ENCODE measurements around the gene ATP6V0B. TPM values are rescaled to one million over a fixed set of nuclear protein-coding genes. Genes with fewer than 3 reads are reported as not detected.
A peak's percentile ranks its signal among the peaks of the same experiment; 100 is the strongest.

Gene ATP6V0B
- total and polyA plus RNA-seq, 2 experiments from 2014 or later = 87.5 to 316 TPM

DNA sequence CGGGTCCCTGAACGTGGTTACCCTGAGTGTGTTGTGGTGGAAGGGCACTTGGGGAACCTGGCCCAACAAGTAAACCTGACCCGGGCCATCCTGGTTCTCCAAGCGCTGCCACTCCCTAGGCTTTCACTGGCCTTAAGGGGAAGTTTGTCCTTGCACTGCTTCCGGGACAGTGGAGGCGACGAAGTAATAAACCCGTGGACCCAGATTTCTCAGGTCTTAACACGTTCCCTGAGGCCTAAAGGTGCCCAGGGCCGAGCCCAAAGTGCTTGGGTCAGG lies 16.4 kb downstream of the ATP6V0B start:
- no peaks in the 10 kb centered on the region for H3K36me3 ChIP-seq
- TF ChIP-seq, protein P1, sequence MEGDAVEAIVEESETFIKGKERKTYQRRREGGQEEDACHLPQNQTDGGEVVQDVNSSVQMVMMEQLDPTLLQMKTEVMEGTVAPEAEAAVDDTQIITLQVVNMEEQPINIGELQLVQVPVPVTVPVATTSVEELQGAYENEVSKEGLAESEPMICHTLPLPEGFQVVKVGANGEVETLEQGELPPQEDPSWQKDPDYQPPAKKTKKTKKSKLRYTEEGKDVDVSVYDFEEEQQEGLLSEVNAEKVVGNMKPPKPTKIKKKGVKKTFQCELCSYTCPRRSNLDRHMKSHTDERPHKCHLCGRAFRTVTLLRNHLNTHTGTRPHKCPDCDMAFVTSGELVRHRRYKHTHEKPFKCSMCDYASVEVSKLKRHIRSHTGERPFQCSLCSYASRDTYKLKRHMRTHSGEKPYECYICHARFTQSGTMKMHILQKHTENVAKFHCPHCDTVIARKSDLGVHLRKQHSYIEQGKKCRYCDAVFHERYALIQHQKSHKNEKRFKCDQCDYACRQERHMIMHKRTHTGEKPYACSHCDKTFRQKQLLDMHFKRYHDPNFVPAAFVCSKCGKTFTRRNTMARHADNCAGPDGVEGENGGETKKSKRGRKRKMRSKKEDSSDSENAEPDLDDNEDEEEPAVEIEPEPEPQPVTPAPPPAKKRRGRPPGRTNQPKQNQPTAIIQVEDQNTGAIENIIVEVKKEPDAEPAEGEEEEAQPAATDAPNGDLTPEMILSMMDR (IDR thresholded peaks at IDR 0.05; ENCODE audit: low read depth, low read length) = no peak
- H3K9me3 ChIP-seq (ENCODE audit: low read depth) = no peaks in the 10 kb centered on the region
- peak overlapping the region; percentile 56 for H3K4me3 ChIP-seq
- no peaks in the 10 kb centered on the region for H3K27me3 ChIP-seq
- peaks cover 4% of the 10 kb centered on the region for H3K4me1 ChIP-seq (ENCODE audit: low read depth)
- H3K27ac ChIP-seq = peak overlapping the region; percentile 28
- DNase-seq (ENCODE audit: low read depth in 1 of 2, low spot score in 1 of 2) = no peak

DNA sequence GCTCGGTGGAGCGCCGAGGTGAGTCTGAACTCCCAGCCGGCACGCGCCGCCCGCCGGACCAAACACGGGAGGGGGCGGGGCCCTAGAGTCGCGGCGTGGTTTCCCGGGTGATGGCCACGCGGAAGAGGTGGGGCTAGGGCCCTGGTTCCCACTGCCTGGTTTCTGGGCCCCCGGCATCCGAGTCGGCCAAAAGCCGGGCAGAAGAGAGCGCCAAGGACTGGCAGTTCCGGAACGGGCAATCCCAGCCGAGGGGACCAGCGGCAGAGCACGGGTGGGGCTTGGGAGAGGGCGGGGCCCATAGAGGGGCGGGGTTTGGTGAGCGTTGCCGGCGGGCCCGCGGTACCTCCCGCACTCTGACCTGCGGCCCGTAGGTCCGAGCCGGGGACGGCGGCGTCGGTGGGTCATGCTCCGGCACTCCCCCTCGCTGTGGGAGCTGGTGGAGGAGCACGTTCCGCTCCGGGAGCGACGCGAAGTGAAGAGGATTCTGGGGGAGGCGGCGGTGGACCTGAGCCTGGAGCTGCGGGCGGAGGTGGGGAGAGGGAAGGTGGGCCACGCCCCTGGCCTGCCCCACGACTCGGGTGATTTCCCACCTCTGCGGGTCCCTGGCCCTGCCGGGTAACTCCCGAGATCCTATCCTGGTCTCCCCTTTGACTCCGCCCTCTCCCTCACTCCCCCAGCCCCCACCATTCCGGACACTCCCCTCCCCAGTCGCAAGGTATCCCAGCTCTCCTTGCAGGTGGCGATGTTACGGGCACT lies 16.9 kb downstream of the ATP6V0B start, which contains the start of gene CCDC24:
Gene CCDC24 (plus strand): TSS at position 124 of the 756 bp plus-strand sequence. CDS start 280 bp downstream, at position 404.
- Histone ChIP-seq H3K9me3 (ENCODE audit: low read depth) (no peaks in the 10 kb centered on the region), H3K4me3 (peak within 1 kb of the TSS; percentile 56), H3K36me3 (no peaks in the 10 kb centered on the region), H3K27ac (peak within 1 kb of the TSS; percentile 28), H3K27me3 (no peaks in the 10 kb centered on the region), H3K4me1 (ENCODE audit: low read depth) (peaks cover 4% of the 10 kb centered on the region)
- peak; percentile 84 to 86 for DNase-seq (ENCODE audit: low read depth in 1 of 2, low spot score in 1 of 2)
- TF ChIP-seq, protein P1 (IDR thresholded peaks at IDR 0.05; ENCODE audit: low read depth, low read length) = no peak

DNA sequence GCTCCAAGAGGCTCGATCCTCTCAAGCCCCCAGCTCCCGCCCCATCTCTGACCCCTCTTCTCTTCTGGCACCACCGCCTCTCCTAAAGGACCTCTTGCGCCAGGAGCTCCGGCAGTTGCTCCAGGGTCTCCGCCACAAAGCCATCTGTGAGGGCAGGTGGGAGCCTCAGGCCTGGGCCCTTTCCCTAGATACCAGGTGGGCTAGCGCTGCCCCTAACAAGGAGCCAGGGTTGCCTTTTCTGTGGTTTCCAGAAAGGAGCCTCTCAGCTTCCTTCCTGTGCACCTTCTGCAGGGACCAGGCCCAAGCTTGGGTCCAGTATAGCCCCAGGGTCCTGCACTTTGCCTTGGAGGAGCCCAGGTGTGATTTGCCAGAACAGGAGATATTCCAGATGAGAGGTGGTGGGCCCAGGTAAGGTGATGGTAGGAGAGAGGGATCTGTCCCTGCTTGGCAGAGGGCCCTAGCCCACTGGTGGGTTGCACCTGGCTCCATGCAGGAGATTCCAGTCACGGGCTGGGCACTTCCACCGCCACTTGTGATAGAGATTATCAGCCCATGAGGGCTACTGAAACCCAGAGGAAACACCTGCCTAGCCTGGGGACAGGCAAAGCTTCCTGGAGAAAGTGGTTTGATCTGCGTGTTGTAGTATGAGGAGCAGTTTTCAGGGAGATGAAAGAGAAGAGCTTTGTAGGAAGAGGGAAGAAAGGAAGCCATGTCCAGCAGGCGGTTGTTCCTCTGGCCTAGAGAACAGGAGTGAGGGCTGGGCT lies 17.7 kb downstream of the ATP6V0B start:
- H3K4me1 ChIP-seq (ENCODE audit: low read depth) = peaks cover 4% of the 10 kb centered on the region
- no peak for DNase-seq (ENCODE audit: low read depth in 1 of 2, low spot score in 1 of 2)
- peak overlapping the region; percentile 28 for H3K27ac ChIP-seq
- H3K9me3 ChIP-seq (ENCODE audit: low read depth) = no peaks in the 10 kb centered on the region
- H3K27me3 ChIP-seq = no peaks in the 10 kb centered on the region
- TF ChIP-seq, protein P1 (IDR thresholded peaks at IDR 0.05; ENCODE audit: low read depth, low read length) = no peak
- H3K4me3 ChIP-seq = peak overlapping the region; percentile 56
- no peaks in the 10 kb centered on the region for H3K36me3 ChIP-seq

DNA sequence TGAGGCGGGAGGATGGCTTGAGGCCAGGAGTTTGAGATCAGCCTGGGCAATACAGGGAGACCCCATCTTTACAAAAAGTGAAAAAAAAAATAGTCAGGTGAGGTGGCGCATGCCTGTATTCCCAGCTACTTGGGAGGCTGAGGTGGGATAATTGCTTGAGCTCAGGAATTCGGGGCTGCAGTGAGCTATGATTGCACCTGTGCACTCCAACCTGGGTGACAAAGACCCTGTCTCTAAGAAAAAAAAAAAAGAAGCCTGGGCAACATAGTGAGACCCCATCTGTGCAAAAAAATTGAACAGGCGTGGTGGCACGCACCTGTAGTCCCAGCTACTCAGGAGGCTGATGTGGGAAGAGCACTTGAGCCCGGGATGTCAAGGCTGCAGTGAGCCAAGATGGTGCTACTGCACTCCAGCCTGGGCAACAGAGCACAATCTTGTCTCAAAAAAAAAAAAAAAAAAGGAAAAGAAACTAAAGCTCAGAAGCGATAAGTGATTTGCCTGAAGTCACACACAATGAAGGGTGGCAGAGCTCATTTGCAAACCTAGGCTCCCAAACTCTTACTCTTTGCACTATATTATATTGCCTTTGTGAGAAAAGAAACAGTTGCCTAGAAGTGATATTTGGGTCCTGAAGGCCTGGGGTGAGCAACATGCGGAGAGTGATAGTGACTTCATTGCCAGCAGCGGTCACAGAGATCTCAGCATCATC lies 18.6 kb downstream of the ATP6V0B start:
- no peaks in the 10 kb centered on the region for H3K27me3 ChIP-seq
- peaks cover 4% of the 10 kb centered on the region for H3K4me1 ChIP-seq (ENCODE audit: low read depth)
- no peak overlapping the region for H3K27ac ChIP-seq
- TF ChIP-seq, protein P1 (IDR thresholded peaks at IDR 0.05; ENCODE audit: low read depth, low read length) = no peak
- H3K4me3 ChIP-seq = no peak overlapping the region
- H3K36me3 ChIP-seq = no peaks in the 10 kb centered on the region
- H3K9me3 ChIP-seq (ENCODE audit: low read depth) = no peaks in the 10 kb centered on the region
- DNase-seq (ENCODE audit: low read depth in 1 of 2, low spot score in 1 of 2) = no peak

DNA sequence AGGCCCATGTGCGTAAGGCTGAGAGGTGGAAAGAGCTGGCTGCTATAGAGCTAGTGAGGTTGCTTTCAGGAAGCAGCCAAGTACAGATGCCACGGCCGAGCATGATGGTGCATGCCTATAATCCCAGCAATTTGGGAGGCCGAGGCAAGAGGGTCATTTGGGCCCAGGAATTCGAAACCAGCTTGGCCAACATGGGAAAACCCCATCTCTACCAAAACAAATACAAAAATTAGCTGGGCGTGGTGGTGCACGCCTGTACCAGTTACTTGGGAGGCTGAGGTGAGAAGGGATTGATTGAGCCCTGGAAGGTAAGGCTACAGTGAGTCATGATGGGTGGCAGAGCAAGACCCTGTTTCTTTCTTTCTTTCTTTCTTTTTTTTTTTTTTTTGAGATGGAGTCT lies 19.3 kb downstream of the ATP6V0B start:
- Histone ChIP-seq H3K9me3 (ENCODE audit: low read depth) (no peaks in the 10 kb centered on the region), H3K4me1 (ENCODE audit: low read depth) (peaks cover 4% of the 10 kb centered on the region), H3K27ac (no peak overlapping the region), H3K4me3 (no peak overlapping the region), H3K36me3 (no peaks in the 10 kb centered on the region), H3K27me3 (no peaks in the 10 kb centered on the region)
- TF ChIP-seq, protein P1 (IDR thresholded peaks at IDR 0.05; ENCODE audit: low read depth, low read length) = no peak
- no peak for DNase-seq (ENCODE audit: low read depth in 1 of 2, low spot score in 1 of 2)

All from cardiac muscle cell (in vitro differentiated cells and primary cell).